ENCODE measurements around the gene N4BP2. TPM values are rescaled to one million over a fixed set of nuclear protein-coding genes. Genes with fewer than 3 reads are reported as not detected.

Gene N4BP2
- polyA plus RNA-seq, 1 of the 3 experiments (the other 2 are of a cell fraction): 1.2 TPM

DNA sequence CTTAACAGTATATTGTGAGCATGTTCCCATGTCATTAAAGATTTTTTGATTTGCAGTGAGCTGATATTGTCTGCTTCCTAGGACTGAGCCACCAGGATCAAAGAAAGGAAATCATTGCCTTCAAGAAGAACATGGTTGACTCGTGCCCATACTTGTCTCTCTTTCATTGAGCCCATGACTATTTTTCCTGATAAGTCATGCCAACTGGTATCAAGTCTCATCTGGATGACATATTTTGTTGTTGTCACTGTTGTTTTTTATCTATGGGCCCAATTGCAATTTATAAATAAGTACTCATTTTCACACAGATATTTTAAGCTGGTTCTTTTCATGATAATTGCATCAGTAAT is 130.0 kb downstream of the N4BP2 start:
- Histone ChIP-seq H3K79me2 (ENCODE audit: insufficient read depth) (no peaks in the 10 kb centered on the region), H3F3A (replicated peaks; ENCODE audit: insufficient read depth) (peaks cover 4% of the 10 kb centered on the region), H3K27ac (ENCODE audit: low read depth in 2 of 2, low read length in 1 of 2) (peak overlapping the region in 1 of 2 experiments; percentile 44; a peak in 1 of 4 replicates), H3K4me1 (ENCODE audit: control insufficient read depth in 1 of 2, insufficient read depth in 2 of 2, low read depth in 1 of 2, low read length in 1 of 2) (peaks cover 0 to 27% of the 10 kb centered on the region in 2 experiments; a peak in 3 of 4 replicates), H3K27me3 (ENCODE audit: insufficient read depth) (no peaks in the 10 kb centered on the region), H3K9me3 (no peaks in the 10 kb centered on the region), H2AFZ (ENCODE audit: low read depth) (no peak overlapping the region), H3K4me2 (peak overlapping the region; percentile 32; the same call in 1 of the 2 replicates), H3K9me2 (no peaks in the 10 kb centered on the region), H3K4me3 (ENCODE audit: low read depth in 2 of 2, low read length in 1 of 2) (no peak overlapping the region), H3K36me3 (replicated peaks in 1 of 2; ENCODE audit: control insufficient read depth in 1 of 2, insufficient read depth in 2 of 2, low read length in 1 of 2) (no peaks in the 10 kb centered on the region), H3K9ac (no peak overlapping the region), H4K20me1 (ENCODE audit: insufficient read depth) (no peaks in the 10 kb centered on the region)
- CTCF ChIA-PET: interaction anchor here (0.7 to 2.5 kb wide), 3 partner anchors 9 to 131 kb away, joined by 3 to 7 read pairs (median 6); no protein-coding TSS in a partner anchor
- TF ChIP-seq USF1 (IDR thresholded peaks at IDR 0.05; ENCODE audit: borderline replicate concordance, low read depth) (no peak), RXRA (IDR thresholded peaks at IDR 0.05; ENCODE audit: borderline replicate concordance, low read depth) (no peak), TAF1 (IDR thresholded peaks at IDR 0.05; ENCODE audit: borderline replicate concordance, low read depth, low read length) (no peak), SMC3 (IDR thresholded peaks at IDR 0.05; ENCODE audit: low read depth, low read length) (no peak), EZH2phosphoT487 (IDR thresholded peaks at IDR 0.05; ENCODE audit: borderline replicate concordance, low read depth) (no peak), FOSL2 (IDR thresholded peaks at IDR 0.05; ENCODE audit: borderline replicate concordance, low read depth) (no peak), JUND (IDR thresholded peaks at IDR 0.05) (no peak), MEF2A (IDR thresholded peaks at IDR 0.05; ENCODE audit: borderline replicate concordance, low read depth) (no peak), RAD21 (IDR thresholded peaks at IDR 0.05; ENCODE audit: low read length) (no peak), IRF3 (IDR thresholded peaks at IDR 0.05; ENCODE audit: low read depth, low read length) (no peak), TEAD4 (IDR thresholded peaks at IDR 0.05; ENCODE audit: borderline replicate concordance, insufficient read depth) (no peak), POLR2AphosphoS5 (IDR thresholded peaks at IDR 0.05; ENCODE audit: low read depth, low read length) (no peak), MXI1 (IDR thresholded peaks at IDR 0.05; ENCODE audit: low read depth, low read length) (no peak)
- TF ChIP-seq, protein P1, sequence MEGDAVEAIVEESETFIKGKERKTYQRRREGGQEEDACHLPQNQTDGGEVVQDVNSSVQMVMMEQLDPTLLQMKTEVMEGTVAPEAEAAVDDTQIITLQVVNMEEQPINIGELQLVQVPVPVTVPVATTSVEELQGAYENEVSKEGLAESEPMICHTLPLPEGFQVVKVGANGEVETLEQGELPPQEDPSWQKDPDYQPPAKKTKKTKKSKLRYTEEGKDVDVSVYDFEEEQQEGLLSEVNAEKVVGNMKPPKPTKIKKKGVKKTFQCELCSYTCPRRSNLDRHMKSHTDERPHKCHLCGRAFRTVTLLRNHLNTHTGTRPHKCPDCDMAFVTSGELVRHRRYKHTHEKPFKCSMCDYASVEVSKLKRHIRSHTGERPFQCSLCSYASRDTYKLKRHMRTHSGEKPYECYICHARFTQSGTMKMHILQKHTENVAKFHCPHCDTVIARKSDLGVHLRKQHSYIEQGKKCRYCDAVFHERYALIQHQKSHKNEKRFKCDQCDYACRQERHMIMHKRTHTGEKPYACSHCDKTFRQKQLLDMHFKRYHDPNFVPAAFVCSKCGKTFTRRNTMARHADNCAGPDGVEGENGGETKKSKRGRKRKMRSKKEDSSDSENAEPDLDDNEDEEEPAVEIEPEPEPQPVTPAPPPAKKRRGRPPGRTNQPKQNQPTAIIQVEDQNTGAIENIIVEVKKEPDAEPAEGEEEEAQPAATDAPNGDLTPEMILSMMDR (IDR thresholded peaks at IDR 0.05): no peak
- TF ChIP-seq, protein P2, sequence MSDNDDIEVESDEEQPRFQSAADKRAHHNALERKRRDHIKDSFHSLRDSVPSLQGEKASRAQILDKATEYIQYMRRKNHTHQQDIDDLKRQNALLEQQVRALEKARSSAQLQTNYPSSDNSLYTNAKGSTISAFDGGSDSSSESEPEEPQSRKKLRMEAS (IDR thresholded peaks at IDR 0.05; ENCODE audit: low read depth): no peak
- TF ChIP-seq, protein P3, sequence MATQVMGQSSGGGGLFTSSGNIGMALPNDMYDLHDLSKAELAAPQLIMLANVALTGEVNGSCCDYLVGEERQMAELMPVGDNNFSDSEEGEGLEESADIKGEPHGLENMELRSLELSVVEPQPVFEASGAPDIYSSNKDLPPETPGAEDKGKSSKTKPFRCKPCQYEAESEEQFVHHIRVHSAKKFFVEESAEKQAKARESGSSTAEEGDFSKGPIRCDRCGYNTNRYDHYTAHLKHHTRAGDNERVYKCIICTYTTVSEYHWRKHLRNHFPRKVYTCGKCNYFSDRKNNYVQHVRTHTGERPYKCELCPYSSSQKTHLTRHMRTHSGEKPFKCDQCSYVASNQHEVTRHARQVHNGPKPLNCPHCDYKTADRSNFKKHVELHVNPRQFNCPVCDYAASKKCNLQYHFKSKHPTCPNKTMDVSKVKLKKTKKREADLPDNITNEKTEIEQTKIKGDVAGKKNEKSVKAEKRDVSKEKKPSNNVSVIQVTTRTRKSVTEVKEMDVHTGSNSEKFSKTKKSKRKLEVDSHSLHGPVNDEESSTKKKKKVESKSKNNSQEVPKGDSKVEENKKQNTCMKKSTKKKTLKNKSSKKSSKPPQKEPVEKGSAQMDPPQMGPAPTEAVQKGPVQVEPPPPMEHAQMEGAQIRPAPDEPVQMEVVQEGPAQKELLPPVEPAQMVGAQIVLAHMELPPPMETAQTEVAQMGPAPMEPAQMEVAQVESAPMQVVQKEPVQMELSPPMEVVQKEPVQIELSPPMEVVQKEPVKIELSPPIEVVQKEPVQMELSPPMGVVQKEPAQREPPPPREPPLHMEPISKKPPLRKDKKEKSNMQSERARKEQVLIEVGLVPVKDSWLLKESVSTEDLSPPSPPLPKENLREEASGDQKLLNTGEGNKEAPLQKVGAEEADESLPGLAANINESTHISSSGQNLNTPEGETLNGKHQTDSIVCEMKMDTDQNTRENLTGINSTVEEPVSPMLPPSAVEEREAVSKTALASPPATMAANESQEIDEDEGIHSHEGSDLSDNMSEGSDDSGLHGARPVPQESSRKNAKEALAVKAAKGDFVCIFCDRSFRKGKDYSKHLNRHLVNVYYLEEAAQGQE (IDR thresholded peaks at IDR 0.05; ENCODE audit: low read depth, low read length): no peak
- POLR2A ChIA-PET: no interaction called here
- 96% methylated on average over 1 of the region's 1 CpG for WGBS (ENCODE audit: low lambda C conversion rate)
- DNase-seq: no peak

Data from SK-N-SH (cell line).